GM19395 (cell line): ENCODE data around the gene OR5B21.

Experiments used
- ATAC-seq: cut with Tn5 transposase; IDR thresholded peaks from one replicate; pipeline ENCODE4 v1.9.1; 2021; ENCODE audit warnings: mild to moderate bottlenecking, moderate library complexity; ENCODE audit not compliant: unreplicated experiment

Gene OR5B21

DNA sequence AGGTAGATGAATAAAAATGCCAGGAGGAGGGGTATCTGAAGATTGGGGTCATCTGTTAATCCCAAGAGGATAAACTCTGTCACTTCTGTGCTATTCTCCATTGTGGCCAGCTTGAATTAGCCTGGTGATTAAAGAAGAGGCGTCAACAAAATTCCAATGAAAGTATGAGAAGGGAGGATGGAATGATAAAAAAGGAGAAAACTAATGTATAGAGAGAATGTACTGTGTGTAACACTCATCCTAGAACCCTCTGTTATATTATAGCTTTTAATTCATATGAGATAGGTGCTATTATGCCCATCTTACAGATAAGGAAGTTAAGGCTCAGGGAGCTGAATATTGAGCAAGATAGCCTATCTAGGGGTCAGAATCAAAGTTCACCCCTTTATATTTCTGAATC lies at the start of gene OR5B21:
Gene OR5B21 (minus strand): TSS at position 101 of the 400 bp plus-strand sequence. CDS start 0 bp downstream, at position 101.
- no peak for ATAC-seq

DNA sequence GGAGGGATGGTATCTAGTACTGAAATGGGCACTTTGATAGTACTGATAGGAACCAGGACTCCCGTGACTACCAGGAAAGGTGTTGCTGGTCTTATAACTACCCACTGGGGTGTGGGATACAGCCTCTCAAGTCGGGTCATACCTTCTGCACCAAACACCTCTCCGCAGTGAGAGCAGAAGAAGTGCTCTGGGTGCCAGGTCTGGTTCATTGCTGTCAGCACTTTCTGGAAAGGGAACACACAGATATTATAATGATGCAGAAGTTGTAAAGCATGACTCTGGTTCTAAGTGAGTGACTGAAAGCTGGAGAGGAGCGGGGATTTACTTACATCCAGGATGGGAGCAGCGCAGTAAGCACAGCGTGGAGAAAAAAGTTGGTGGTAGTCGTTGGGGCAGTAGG lies 41.7 kb upstream of the OR5B21 start:
- ATAC-seq, result no peak

DNA sequence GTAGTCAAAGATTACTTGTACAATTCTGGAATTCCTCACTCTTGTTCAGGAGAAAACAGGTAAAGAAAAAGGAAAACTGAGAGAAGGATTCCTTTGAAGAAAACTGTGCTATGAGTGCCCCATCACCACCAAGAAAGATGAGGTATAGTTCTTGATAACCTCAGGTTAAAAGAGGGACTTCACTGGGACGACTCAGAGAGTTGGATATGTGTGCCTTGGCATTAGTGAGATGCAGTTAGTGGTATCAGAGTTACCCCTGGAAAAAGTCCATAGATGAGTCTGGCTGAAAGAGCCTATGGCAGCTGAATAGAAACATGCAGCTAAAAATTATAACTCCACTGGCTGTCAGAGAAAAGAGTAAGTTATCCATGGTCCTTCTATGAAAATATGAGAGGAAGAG lies 38.9 kb upstream of the OR5B21 start:
- no peak for ATAC-seq

DNA sequence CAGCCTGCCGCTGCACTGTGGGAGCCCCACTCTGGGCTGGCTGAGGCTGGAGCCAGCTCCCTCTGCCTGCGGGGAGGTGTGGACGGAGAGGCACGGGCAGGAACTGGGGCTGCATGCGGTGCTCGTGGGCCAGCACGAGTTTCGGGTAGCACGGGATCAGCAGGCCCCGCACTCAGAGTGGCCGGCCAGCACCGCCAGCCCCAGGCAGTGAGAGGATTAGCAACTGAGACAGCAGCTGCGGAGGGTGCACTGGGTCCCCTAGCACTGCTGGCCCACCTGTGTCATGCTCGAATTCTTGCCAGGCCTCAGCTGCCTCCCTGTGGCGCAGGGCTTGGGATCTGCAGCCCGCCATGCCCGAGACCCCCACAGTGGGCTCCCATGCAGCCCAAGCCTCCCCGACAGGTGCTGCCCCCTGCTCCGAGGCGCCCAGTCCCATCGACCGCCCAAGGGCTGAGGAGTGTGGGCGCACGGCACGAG lies 24.0 kb upstream of the OR5B21 start:
- ATAC-seq, result no peak

DNA sequence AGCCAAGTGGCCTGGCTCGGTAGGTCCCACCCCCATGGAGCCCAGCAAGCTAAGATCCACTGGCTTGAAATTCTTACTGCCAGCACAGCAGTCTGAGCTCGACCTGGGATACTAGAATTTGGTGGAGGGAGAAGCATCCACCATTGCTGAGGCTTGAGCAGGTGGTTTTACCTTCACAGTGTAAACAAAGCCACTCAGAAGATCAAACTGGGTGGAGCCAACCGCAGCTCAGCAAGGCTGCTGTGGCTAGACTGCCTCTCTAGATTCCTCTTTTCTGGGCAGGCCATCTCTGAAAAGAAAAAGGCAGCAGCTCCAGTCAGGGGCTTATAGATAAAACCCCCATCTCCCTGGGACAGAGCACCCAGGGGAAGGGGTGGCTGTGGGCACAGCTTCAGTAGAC lies 22.3 kb upstream of the OR5B21 start:
- no peak for ATAC-seq

DNA sequence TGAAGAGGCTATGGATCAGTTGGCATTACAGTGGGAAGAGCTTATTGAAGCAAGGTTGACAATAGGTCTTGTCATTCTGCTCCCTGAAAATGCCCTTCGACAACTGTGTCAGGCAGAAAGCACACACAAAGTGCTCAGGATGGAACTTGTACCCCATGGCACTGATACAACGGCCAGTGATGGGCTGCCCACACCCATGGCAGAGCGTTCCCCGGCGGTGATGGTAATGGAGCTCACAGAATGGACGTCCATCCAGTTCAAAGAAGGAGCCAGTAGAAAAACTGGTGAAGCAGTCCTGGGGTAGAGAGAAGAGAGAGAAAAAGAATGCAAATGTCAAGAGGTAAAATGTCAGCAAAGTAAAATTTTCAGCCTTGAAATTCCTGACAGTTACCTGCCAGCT lies 19.5 kb upstream of the OR5B21 start:
- no peak for ATAC-seq

DNA sequence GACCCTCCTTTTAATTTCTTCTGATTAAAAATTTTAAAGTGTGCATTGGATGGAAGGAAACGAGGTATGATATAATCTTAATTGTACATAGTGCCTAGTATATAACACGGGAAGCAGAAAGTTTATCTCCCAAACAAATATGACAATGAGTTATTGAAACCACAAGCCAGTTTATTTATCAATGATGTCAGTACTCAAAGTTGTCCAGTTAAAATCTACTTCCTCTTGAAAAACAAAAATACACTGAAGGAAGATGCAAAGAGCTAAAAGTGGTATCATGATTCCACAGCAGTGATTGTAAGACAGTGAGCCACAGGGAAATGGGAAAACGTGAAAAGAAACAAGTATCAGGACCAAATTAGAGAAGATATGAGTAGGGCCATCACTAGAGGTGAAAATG lies 18.8 kb upstream of the OR5B21 start:
- no peak for ATAC-seq

DNA sequence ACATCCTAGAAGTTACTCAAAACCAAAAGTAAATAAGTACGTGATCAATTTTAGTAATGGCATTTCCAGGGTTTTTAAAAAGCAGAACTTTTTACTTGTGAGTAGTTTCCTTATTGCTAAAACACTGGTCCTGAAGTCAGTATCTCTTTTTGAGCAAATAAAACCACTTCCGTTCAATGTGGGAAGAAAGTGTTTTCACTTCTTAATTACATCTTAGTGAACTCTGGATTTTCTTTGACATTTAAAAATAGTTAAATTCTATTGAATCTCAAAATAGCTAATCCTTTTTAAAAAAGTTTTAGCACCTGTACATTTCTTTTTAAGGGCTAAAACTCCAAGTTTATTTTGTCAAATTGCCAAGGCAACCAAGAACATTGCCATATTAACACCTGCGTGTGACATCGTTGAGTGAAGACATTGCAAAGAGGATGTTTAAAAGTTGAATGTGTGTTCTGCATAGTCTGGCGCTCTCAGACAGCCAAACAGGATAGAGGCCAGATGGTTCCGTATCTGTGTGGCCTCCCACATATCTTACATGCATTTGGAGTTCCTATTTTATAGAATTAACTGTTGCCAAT lies 17.2 kb upstream of the OR5B21 start:
- peak; percentile 91 for ATAC-seq

DNA sequence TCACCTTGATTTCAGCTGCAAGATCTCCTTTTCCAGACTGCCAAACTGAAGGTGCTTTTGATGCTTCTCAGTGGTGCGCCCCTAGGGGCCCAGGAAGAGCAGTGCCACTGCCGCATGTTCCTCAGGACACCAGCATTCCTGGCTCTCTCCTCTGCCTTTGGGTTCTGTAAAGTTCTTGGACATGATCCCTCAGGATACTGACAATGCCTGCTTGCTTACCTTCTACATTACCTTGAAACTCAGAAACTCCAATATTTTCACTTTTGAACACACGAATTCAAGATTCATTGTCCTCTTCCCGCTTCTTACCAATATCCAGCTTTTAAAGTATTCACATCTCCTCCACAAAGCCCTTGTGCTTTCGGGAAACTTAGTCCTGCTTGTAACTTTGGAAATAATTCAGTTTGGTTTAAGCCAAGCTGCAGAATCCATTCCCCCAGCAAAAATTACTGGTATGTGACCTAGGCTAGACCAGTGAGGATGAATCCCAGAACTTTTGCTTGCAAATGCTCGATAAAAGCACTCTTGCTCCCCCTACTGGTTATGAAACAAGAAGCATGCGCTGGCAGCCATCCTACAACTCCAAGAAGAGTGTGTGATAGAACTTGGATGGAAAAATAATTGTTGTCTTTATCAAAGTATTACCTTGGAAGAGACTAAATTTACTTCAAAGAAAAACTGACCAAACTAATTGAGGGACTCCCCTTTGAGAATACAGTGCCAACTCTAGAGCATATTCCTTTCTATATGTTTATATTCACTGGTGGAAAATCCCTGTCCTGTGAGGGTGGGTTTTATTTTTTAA lies 16.5 kb upstream of the OR5B21 start:
- ATAC-seq, result peak; percentile 47

DNA sequence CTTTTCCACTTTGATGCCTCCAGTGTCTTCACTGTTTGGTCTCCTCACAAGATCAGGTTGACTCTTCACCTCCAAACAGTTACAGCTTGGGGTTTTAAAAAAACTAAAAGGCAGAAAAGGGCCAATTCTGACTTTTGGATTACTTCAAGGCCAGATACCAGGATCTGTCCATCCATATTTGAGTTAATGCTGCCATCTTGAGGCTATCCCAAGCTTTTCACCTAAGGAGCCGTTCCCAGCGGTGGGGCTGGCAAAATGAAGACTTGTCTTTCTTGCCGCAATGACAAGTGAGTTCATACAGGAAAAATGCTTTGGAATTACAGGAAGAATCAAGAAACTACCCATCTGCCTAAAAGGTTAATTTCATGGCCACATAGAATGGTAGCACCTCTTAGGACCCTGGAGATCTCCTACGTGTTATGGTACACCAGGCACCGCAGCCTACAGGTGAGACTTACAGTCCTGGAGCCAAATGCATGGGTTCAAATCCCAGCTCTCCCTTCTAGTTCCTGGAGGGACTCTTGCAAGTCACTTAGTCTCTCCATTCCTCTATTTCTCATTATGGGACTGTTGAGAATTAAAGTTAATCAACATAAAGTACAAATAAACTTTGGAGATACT lies 6.0 kb upstream of the OR5B21 start:
- ATAC-seq, result peak; percentile 82

DNA sequence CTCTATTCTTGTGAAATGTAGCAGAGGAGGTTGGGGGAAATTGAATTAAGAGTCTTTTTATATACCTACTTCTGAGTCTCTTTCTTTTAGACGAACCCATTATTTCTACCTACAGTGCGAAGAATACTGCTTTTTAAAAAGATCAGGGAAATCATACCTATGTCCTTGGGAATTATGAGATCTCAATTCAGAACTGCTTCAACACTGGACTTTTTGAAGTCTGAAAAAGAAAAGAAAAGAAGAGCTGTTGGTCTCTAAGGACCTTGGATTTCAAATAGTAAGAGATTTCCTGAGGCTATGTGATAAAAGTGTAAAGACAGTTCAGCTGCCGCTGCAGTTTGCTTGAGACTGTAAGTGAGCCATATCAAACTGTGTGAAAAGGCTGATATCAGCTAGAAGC lies 3.7 kb upstream of the OR5B21 start:
- ATAC-seq, result no peak

DNA sequence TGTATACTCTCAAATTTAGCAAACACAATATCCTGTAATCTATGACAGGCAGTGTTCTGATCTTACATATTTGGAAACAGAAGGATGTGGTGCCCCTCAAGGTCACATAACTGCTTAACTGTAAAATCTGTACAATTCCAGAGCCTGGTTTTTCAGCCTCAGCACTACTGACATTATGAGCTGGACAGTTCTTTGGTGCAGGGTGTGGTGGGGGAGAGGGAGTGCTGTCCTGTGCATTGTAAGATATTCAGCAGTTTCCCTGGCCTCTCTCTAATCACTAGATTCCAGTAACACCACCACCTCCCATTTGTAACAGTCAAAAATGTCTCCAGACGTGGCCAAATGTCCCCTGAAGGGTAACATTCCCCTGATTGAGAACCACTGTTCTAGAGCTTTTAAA lies 1.8 kb upstream of the OR5B21 start:
- no peak for ATAC-seq

DNA sequence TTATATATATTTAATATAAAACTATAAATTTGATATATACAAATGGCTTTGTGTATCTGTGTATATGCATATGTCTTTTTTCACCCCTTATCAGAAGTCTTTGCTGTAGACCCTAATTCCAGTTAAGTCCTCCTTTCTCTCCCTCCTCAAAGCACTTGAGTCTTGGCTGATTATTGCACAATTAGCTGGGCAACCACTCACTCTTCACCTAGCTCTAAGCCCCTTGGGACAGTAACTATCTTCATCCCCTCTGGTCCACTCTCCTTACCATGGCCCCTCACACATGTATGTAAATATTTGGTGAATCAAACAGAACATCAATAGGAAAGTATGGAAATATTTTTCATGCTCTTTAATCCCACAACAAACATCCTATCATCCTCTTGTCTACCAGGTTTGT lies 909 bp upstream of the OR5B21 start:
- no peak for ATAC-seq

DNA sequence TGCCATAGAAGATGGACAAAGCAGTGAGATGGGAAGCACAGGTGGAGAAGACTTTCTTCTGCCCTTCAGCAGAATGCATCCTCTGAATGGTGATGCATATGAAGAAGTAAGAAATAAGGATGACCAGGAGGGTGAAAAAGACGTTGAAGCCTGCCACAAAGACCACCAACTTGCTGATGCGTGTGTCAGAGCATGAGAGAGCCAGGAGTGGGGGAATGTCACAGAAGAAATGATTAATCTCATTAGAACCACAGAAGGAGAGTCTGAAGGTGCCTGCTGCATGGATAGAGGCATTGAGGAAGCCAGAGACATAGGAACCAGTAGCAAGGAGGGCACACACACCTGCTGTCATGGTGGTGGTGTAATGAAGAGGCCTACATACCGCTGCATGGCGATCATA lies 550 bp downstream of the OR5B21 start:
- ATAC-seq, result no peak

DNA sequence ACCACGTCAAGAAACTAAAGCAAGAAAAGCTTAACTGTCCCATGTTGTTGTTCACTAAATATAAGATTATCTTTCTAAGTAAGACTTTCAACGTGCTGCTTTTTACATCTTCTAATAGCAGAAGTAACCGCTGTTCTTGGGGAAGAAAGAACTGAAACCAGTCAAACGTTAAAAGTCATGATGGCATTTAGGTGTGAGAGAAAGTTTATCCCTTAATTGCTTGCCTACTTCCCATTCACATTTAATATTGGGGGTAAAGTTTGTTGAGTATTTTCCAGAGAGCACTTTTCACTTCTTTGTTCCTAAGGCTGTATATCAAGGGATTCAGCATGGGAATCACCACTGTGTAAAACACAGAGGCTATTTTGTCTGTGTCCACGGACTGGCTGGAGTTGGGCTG lies 970 bp downstream of the OR5B21 start:
- ATAC-seq, result peak; percentile 55

DNA sequence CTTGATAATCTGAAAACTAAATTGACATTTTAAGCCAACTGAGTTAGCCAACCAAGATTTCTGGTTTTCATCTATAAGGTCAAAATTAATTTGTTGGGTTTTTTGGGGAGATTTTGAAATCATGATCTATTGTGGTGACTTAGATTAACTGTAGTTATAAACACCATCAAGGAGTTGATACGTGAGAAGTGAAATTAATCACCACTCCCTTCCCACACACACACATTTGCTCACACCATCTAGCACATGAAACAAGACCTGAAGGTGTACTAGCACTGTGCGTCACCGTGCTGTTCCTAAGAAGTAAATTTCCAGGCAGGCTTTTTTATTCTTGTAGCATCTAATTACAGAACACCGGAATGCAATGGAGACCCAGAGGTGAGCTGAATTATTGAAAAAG lies 2.1 kb downstream of the OR5B21 start:
- ATAC-seq, result no peak

DNA sequence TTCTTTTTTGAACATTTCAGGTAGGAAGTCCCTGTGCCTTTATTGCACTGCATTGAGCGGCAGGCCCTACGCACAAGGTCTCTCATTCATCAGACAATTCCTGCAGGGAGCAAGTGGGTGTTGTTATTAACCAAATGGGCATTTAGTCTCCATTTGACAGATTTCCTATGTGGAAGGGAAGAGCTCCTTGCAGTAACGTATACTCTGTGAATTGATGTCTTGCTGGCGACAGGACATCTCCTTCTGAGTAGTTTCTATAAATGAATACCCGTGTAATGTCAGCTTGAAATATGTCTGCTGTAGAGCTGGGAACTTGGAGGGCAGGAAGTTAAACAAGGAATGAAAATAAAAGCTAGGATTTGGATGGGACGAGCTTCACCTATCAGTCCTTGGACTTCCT lies 3.7 kb downstream of the OR5B21 start:
- no peak for ATAC-seq

DNA sequence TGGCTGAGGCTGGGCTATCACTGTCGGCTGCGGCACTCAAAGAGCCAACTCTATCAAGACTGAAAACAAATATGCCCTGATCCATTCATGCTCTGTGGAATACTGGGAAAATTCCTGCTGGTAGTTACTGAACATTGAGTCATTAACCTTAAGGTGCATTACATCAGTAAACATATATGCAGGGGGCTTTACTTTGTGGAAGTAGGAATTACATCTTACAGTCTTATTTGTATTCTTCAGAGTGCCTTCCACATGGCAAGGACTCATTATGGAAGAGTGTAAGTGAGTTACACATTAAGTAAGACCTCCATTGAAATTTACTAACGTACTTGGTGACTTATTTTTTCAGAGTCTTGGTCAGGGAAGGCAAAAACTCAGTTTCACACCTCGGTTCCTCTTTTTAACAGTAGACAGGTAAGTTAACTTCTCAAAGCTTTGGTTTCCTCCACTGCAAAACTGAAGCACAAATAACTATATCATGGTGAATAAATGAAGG lies 4.5 kb downstream of the OR5B21 start:
- peak; percentile 97 for ATAC-seq

DNA sequence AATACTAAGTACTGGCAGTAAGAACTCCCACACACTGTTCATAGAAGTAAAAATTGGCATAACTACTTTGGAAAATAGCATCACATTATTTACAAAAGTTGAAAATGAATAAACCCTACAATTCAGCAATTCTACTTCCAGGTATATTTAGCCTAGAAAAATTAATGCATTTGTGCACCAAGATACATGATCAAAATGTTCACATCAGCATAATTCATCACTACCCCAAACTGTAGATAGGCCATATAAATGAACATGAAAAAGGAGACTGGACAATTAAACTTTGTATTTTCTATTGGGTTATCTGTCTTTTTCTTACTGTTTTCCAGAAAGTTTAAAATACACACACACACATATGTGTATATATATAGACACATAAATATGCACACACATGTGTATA lies 5.9 kb downstream of the OR5B21 start:
- no peak for ATAC-seq

DNA sequence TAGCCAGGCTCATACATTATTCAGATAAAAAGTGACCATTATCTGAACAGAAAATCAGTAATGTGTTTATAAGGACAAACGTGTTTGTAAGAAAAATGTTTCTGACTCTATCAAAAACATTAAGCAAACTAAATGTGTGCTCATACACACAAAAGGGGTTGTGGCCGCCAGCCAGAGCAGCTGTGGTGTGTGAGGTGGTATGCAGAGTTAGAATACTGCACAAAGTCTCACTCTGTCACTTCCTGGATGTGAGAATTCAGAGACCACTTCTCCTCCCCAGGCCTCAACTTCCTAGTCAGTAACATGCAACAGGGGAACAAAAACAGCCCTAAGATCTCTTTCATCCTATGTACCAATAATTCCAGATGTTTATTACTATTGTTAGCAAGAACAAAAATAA lies 9.4 kb downstream of the OR5B21 start:
- ATAC-seq, result no peak

DNA sequence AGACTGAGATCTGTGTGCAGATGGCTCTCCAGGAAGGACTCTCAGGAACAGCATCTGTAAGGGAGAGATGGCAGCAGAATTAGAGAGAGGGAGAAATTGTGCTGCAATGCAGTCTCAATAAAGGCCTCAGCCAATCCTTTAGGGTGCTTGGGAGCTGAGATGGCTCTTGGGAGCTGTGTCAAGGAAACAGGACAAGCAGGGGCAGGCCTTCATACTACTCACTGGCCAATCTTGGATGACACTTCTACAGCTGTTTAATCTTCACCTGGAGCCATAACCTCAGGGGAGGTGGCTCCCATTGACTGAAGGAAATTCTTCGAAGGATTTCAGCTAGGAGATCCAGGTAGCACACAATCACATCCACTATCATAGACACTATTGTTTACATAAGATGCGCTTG lies 10.0 kb downstream of the OR5B21 start:
- no peak for ATAC-seq

DNA sequence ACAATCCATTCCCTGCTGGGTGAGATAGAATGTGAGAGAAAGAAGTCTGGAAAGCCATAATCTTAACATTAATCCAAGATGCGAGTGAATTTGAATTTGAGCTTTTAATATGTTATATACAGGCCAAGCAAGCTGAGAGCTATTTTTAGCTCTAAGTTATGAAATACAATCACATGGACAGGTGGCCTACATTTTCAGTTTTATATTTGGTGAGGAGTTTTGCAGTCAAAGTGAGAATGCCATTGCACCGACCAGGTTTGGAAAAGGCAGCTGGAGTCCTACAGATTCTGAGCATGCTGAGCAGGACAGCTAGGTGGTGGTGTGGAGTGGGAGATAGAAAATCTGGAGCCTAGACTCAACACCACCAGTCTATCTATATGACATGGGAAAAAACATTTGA lies 12.0 kb downstream of the OR5B21 start:
- ATAC-seq, result peak; percentile 64
